Endodermal cell (in vitro differentiated cells): Measurements from ENCODE around the gene PRUNE1. TPM values are rescaled to one million over a fixed set of nuclear protein-coding genes. Genes with fewer than 3 reads are reported as not detected.

ENCODE experiments used
- DNase-seq: peaks from one replicate; pipeline ENCODE4 v3.0.0-alpha.2; 2017
- H3K27ac ChIP-seq: 2 replicates; pipeline ENCODE4 v1.5.1; 2013; ENCODE audit warnings: mild to moderate bottlenecking, low read depth, low read length, moderate library complexity
- H3K27me3 ChIP-seq: 2 replicates; pipeline ENCODE4 v1.6.1; 2013; ENCODE audit warnings: mild to moderate bottlenecking, low read length, moderate library complexity; ENCODE audit not compliant: insufficient read depth, control insufficient read depth, poor library complexity, severe bottlenecking
- H3K36me3 ChIP-seq: 2 replicates; pipeline ENCODE4 v1.7.0; 2013; ENCODE audit warnings: mild to moderate bottlenecking, low read length, moderate library complexity; ENCODE audit not compliant: control insufficient read depth, insufficient read depth
- H3K4me1 ChIP-seq: one replicate; pipeline ENCODE4 v1.7.0; 2013; ENCODE audit warnings: low read length; ENCODE audit not compliant: control insufficient read depth, insufficient read depth
- H3K4me3 ChIP-seq: 2 replicates; pipeline ENCODE4 v1.5.1; 2013; ENCODE audit warnings: mild to moderate bottlenecking, low read length, moderate library complexity
- H3K9ac ChIP-seq: 2 replicates; pipeline ENCODE4 v1.6.1; 2013; ENCODE audit warnings: mild to moderate bottlenecking, low read length, moderate library complexity; ENCODE audit not compliant: poor library complexity, severe bottlenecking; ENCODE audit errors: extremely low read depth
- H3K9me3 ChIP-seq: 2 replicates; pipeline ENCODE4 v1.6.1; 2013; ENCODE audit warnings: mild to moderate bottlenecking, low read length, moderate library complexity; ENCODE audit not compliant: control insufficient read depth
- H3K27ac Mint-ChIP-seq: 2 replicates; pipeline ENCODE4 v1.8.0; 2020; ENCODE audit warnings: mixed read lengths
- H3K27me3 Mint-ChIP-seq: 2 replicates; pipeline ENCODE4 v1.8.0; 2021; ENCODE audit warnings: mild to moderate bottlenecking, mixed read lengths; ENCODE audit not compliant: insufficient read depth
- H3K36me3 Mint-ChIP-seq: 2 replicates; pipeline ENCODE4 v1.8.0; 2020; ENCODE audit warnings: low read depth, mixed read lengths
- H3K4me1 Mint-ChIP-seq: 2 replicates; pipeline ENCODE4 v1.8.0; 2020; ENCODE audit warnings: mixed read lengths
- H3K4me3 Mint-ChIP-seq: 2 replicates; pipeline ENCODE4 v1.8.0; 2020; ENCODE audit warnings: mild to moderate bottlenecking, moderate library complexity, mixed read lengths
- H3K9me3 Mint-ChIP-seq: 2 replicates; pipeline ENCODE4 v1.8.0; 2020; ENCODE audit warnings: mild to moderate bottlenecking, mixed read lengths
- WGBS, 2 experiments: methylation state at CpG; one replicate each; pipeline versions ENCODE4 v1.1.5 to v1.1.7; 2013; ENCODE audit warnings: missing lambda C conversion rate in 2 of 2, mixed read lengths in 1 of 2; ENCODE audit not compliant: insufficient coverage in 1 of 2, insufficient read length in 1 of 2; 5-methylcytosine and 5-hydroxymethylcytosine counted together
- total RNA-seq, 2 donors: library from RNA; stranded (reverse); fragmentation: NEBNext Ultra II Directional in 1 of 2; extraction: Animal tissue kit (Norgen Biotek cat#: 25700) in 1 of 2; gene quantifications; 2 replicates in 1 of 2; 3 replicates in 1 of 2; pipeline ENCODE4 v1.2.1, GENCODE V29; 2021
- TF ChIP-seq, protein P1 (sequence below): fragments of 200-600 bp; sonication (generic); conservative IDR thresholded peaks from 2 replicates; pipeline ENCODE4 v1.5.0; 2021; ENCODE audit warnings: antibody characterized with exemption, mild to moderate bottlenecking

PRUNE1 gene
- total RNA-seq, 2 donors from 2014 or later: 23.8 to 29.3 TPM

DNA sequence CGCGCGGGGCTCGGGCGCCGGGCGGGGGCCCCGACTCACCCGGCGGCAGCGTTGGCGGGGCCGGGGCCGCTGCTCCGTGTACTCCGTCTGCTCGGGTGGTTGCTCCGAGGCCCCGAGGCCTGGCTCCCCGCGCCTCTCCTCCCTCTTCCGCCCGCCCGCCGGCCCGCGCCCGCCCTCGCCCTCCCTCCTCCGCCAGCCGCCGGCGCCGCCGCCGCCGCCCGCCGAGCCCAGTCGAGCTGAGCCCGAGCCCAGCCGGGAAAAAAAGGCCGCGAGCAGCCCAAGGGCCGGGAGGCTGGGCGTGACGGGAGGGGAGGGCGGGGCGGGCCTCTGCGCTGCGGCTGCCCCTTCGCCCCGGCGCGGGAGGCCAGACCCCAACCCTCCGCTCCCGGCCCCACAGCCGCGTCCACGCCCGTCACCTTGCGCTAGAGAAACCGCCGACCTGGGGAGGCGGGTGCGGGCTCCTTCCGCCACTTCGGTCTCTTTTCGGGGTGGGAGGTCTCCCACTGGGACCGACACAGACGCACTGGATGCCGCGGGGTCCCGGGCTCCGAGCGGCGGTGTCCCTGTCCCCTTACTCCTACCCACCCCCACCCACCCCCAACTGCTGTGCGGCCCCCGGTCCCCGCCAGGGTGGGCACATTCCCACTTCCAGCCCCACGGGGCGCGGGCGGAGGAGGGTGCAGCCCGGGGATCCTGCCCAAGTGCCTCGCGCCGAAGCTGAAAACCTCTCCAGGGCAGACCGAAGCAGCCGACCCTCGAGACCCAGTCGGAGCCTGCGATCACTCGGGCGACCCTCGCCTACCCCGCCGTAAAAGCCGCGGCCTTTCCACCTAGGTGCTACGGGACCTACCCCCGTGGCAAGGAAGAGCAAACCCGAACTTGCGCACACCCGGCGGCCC lies 33.4 kb upstream of the PRUNE1 start, which contains the start of gene CERS2:
Gene CERS2, minus strand, starts transcription at position 256 of the 899 bp plus-strand sequence. CDS start 5,745 bp downstream, outside the sequence.
- Histone ChIP-seq H3K36me3 (no peaks in the 10 kb centered on the region), H3K9ac (peak within 1 kb of the TSS; percentile 77), H3K9me3 (no peaks in the 10 kb centered on the region), H3K27ac (peak within 1 kb of the TSS; percentile 57), H3K4me3 (peak within 1 kb of the TSS; percentile 81), H3K27me3 (no peaks in the 10 kb centered on the region), H3K4me1 (peaks cover 18% of the 10 kb centered on the region)
- peak; percentile 91 for DNase-seq
- Mint-ChIP-seq H3K4me1 (peaks cover 54% of the 10 kb centered on the region), H3K27ac (peak within 1 kb of the TSS; percentile 89), H3K9me3 (no peaks in the 10 kb centered on the region), H3K36me3 (peaks cover 2% of the 10 kb centered on the region), H3K27me3 (no peaks in the 10 kb centered on the region), H3K4me3 (peak within 1 kb of the TSS; percentile 75)
- WGBS, 2 experiments: 4 to 18% methylated on average over 31 to 104 of the region's 106 CpGs
- TF ChIP-seq, protein P1, sequence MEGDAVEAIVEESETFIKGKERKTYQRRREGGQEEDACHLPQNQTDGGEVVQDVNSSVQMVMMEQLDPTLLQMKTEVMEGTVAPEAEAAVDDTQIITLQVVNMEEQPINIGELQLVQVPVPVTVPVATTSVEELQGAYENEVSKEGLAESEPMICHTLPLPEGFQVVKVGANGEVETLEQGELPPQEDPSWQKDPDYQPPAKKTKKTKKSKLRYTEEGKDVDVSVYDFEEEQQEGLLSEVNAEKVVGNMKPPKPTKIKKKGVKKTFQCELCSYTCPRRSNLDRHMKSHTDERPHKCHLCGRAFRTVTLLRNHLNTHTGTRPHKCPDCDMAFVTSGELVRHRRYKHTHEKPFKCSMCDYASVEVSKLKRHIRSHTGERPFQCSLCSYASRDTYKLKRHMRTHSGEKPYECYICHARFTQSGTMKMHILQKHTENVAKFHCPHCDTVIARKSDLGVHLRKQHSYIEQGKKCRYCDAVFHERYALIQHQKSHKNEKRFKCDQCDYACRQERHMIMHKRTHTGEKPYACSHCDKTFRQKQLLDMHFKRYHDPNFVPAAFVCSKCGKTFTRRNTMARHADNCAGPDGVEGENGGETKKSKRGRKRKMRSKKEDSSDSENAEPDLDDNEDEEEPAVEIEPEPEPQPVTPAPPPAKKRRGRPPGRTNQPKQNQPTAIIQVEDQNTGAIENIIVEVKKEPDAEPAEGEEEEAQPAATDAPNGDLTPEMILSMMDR: no peak

DNA sequence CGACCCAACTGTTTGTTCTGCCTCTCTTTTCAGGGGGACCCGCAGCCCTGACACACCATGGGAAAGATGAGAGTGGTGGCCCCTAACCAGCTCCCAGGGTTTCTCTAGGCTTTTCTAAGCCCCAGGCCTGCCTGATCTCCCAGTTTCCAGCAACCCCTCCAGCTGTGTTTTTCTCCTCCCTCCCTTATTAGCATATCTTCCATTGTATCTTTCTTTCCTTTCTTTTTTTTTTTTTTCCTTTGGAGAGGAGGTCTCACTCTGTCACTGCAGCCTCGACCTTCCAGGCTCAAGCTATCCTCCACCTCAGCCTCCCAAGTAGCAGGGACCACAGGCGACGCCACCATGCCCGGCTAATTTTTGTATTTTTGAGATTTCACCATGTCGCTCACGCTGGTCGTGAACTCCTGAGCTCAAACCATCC lies 31.8 kb upstream of the PRUNE1 start:
- Histone ChIP-seq H3K36me3 (no peaks in the 10 kb centered on the region), H3K4me1 (peaks cover 20% of the 10 kb centered on the region), H3K9me3 (no peaks in the 10 kb centered on the region), H3K27me3 (no peaks in the 10 kb centered on the region), H3K9ac (no peak overlapping the region), H3K27ac (no peak overlapping the region), H3K4me3 (no peak overlapping the region)
- Mint-ChIP-seq H3K4me1 (peaks cover 47% of the 10 kb centered on the region), H3K27ac (no peak overlapping the region), H3K27me3 (no peaks in the 10 kb centered on the region), H3K36me3 (no peaks in the 10 kb centered on the region), H3K4me3 (peak overlapping the region; percentile 75), H3K9me3 (no peaks in the 10 kb centered on the region)
- DNase-seq: no peak
- WGBS, 2 experiments: 79 to 80% methylated on average over 9 of the region's 9 CpGs
- TF ChIP-seq, protein P1: no peak

DNA sequence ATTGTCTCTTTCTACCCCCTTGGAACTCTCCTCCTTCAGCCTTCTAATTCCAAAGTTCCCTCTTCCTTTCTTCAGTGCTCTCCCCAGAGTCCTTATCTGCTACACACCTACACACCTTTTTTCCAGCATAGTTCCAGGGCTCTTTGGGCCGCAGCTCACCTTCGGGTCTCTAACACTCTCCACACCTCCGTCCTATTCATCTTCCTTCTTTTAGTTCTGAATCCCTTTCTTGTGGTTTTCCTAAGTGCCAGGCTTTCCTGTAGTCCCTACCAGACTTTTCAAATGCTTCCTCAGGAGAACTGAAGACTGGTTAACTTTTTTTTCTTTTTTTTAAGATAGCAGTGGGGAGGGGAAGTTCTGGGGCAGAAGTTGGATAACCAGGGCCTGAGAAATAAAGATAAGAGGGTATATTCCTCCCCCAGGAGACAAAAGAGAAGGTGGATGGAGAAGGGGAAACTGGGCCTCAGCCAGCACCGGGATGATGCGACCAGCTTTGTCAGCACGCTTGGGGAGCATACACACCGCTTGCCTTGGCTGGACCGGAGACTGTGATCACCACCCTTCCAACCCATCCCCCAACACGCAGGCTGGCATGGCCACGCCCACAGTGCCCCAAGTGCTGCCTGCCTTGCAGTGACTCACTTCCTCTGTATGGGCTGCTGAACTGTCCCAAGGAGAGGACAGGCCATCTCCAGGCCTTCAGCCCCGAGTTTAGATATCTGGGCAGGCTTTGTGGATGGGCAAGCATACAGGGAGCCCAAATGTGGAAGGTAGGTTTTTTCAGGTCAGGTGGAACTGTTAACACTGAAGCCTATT lies 31.2 kb upstream of the PRUNE1 start:
- DNase-seq: peak; percentile 82
- H3K4me1 ChIP-seq: peaks cover 20% of the 10 kb centered on the region
- no peaks in the 10 kb centered on the region for H3K36me3 ChIP-seq
- peak overlapping the region; percentile 44 for H3K27ac Mint-ChIP-seq
- H3K4me3 ChIP-seq: no peak overlapping the region
- no peaks in the 10 kb centered on the region for H3K27me3 Mint-ChIP-seq
- H3K4me3 Mint-ChIP-seq: peak overlapping the region; percentile 75
- H3K9me3 ChIP-seq: no peaks in the 10 kb centered on the region
- TF ChIP-seq, protein P1: no peak
- no peak overlapping the region for H3K27ac ChIP-seq
- H3K9me3 Mint-ChIP-seq: no peaks in the 10 kb centered on the region
- H3K27me3 ChIP-seq: no peaks in the 10 kb centered on the region
- H3K36me3 Mint-ChIP-seq: no peaks in the 10 kb centered on the region
- peaks cover 47% of the 10 kb centered on the region for H3K4me1 Mint-ChIP-seq
- H3K9ac ChIP-seq: no peak overlapping the region
- 58 to 81% methylated on average over 7 to 11 of the region's 11 CpGs for WGBS, 2 experiments
